ENCODE measurements around the gene BMAL1.

DNA sequence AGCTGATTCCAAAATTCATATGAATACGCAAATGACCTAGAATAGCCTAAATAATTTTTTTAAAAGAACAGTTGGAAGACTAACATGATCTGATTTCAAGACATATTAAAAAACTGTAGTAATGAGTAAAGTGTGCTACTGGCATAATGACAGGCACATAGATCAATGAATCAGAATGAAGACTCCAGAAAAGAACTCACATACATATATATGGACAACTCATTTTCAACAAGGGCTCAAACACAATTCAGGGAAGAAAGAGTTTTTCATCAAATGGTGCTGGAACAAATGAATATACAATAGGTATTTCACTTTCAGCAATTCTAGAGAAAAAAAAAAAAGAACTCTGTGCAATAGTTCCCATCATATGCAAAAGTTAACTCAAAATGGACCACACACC is 151.7 kb downstream of the BMAL1 start:
- TF ChIP-seq, protein P1, sequence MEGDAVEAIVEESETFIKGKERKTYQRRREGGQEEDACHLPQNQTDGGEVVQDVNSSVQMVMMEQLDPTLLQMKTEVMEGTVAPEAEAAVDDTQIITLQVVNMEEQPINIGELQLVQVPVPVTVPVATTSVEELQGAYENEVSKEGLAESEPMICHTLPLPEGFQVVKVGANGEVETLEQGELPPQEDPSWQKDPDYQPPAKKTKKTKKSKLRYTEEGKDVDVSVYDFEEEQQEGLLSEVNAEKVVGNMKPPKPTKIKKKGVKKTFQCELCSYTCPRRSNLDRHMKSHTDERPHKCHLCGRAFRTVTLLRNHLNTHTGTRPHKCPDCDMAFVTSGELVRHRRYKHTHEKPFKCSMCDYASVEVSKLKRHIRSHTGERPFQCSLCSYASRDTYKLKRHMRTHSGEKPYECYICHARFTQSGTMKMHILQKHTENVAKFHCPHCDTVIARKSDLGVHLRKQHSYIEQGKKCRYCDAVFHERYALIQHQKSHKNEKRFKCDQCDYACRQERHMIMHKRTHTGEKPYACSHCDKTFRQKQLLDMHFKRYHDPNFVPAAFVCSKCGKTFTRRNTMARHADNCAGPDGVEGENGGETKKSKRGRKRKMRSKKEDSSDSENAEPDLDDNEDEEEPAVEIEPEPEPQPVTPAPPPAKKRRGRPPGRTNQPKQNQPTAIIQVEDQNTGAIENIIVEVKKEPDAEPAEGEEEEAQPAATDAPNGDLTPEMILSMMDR (IDR thresholded peaks at IDR 0.05): no peak
- TF ChIP-seq NR2C2 (CRISPR knock-in tag; IDR thresholded peaks at IDR 0.05): no peak
- TF ChIP-seq NFATC4 (CRISPR knock-in tag; IDR thresholded peaks at IDR 0.05): no peak
- TF ChIP-seq, protein P2, sequence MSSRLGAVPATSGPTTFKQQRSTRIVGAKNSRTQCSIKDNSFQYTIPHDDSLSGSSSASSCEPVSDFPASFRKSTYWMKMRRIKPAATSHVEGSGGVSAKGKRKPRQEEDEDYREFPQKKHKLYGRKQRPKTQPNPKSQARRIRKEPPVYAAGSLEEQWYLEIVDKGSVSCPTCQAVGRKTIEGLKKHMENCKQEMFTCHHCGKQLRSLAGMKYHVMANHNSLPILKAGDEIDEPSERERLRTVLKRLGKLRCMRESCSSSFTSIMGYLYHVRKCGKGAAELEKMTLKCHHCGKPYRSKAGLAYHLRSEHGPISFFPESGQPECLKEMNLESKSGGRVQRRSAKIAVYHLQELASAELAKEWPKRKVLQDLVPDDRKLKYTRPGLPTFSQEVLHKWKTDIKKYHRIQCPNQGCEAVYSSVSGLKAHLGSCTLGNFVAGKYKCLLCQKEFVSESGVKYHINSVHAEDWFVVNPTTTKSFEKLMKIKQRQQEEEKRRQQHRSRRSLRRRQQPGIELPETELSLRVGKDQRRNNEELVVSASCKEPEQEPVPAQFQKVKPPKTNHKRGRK (CRISPR knock-in tag; IDR thresholded peaks at IDR 0.05; ENCODE audit: borderline replicate concordance): no peak

Data from WTC11 (cell line).